HUES6 (cell line): ENCODE measurements around the gene HPD.
"Not testable (repeated sequence)": the region's sequence is repeated elsewhere in the genome, so short reads cannot be mapped to it uniquely, and the experiment has no call there.

ENCODE experiments used
- H3K27ac ChIP-seq: 2 replicates; pipeline ENCODE4 v1.7.0; 2013; ENCODE audit warnings: low read depth, mild to moderate bottlenecking, low read length, inconsistent platforms
- H3K27me3 ChIP-seq: 2 replicates; pipeline ENCODE4 v1.6.1; 2013; ENCODE audit warnings: low read length; ENCODE audit not compliant: control insufficient read depth, insufficient read depth
- H3K36me3 ChIP-seq: 2 replicates; pipeline ENCODE4 v1.6.1; 2013; ENCODE audit warnings: low read length; ENCODE audit not compliant: control insufficient read depth, insufficient read depth
- H3K4me1 ChIP-seq: 2 replicates; pipeline ENCODE4 v1.6.1; 2013; ENCODE audit warnings: low read length; ENCODE audit not compliant: control insufficient read depth, insufficient read depth
- H3K4me3 ChIP-seq: 2 replicates; pipeline ENCODE4 v1.5.1; 2013; ENCODE audit warnings: low read depth, low read length
- H3K9ac ChIP-seq: one replicate; pipeline ENCODE4 v1.6.1; 2013; ENCODE audit warnings: mild to moderate bottlenecking, low read length
- H3K9me3 ChIP-seq: 2 replicates; pipeline ENCODE4 v1.6.1; 2013; ENCODE audit warnings: low read depth, low read length; ENCODE audit not compliant: control insufficient read depth, insufficient read depth

The HPD gene

DNA sequence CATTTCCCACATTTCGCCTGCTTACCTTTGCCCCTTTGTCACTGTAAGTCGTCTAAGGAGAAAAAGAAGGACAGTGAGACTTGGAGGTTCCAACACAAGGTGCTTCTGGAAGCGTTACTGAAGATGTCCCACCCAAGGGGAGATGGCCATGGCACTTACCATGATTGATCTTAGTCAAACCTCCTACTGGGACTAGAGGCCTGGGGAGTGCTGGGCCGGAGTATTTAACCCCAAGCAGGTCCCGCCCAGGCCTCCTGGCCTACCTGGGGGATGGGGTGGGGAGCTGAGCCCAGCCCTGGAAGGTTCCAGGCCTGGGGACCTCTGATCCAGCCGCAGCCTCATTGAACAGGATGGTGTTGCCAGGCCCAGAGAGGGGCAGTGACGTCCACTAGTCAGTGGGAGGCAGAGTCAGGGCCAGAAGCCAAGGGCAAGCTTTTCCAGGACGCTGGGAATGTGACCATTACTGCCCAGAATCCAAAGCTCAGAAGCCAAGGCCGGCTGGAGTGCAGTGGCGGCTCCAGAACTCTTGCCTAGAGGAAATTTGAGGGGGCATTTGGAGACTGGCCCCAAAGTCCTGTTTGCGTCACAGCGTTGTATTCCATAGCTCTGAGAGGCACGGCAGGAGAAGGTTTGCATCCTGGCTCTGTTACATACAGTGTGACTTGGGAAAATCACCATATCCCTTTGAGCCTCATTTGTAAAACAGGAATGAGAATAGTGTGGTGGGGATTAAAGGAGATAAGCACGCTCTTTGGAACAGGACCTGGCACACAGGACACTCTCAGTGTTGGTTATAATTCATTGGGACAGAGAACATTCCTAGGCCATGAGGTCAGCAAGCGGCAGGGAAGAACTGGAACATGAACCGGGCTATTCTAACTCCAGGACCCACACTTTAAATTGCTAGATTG is at the start of gene HPD:
Gene HPD (minus strand): TSS at position 198 of the 911 bp plus-strand sequence. CDS start 36 bp downstream, at position 162.
- Histone ChIP-seq H3K9ac (peak within 1 kb of the TSS; percentile 69), H3K36me3 (no peaks in the 10 kb centered on the region), H3K27me3 (no peaks in the 10 kb centered on the region), H3K4me3 (peak within 1 kb of the TSS; percentile 5; the same call in 1 of the 2 replicates), H3K9me3 (no peaks in the 10 kb centered on the region), H3K27ac (peak within 1 kb of the TSS; percentile 80), H3K4me1 (peaks cover 38% of the 10 kb centered on the region)

GRCh38 chr12:121905746-121906145 is 47.1 kb upstream of the HPD start:
- Histone ChIP-seq H3K27ac (no peak overlapping the region), H3K4me3 (no peak overlapping the region), H3K27me3 (no peaks in the 10 kb centered on the region), H3K9ac (no peak overlapping the region), H3K36me3 (peaks cover 60% of the 10 kb centered on the region), H3K4me1 (no peaks in the 10 kb centered on the region), H3K9me3 (no peaks in the 10 kb centered on the region)

DNA sequence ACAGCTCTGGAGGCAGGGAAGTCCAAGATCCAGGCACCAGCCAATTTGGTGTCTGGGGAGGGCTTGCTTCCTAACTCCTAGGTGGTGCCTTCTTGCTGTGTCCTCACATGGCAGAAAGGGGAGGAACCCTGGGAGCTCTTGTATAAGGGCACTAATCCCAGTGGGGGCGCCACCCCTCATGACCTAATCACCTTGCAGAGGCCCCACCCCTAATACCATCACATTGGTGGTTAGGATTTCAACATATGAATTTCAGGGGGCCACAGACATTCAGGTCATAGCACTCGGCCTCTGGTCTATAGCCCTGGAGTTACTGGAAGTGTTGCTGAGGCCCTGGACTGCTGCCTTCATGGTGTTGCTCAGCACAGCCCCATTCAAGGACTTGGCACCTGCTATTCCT is 44.5 kb upstream of the HPD start:
- H3K4me3 ChIP-seq = no peak overlapping the region
- no peaks in the 10 kb centered on the region for H3K27me3 ChIP-seq
- H3K36me3 ChIP-seq = peaks cover 63% of the 10 kb centered on the region
- H3K9me3 ChIP-seq = no peaks in the 10 kb centered on the region
- H3K27ac ChIP-seq = no peak overlapping the region
- no peak overlapping the region for H3K9ac ChIP-seq
- H3K4me1 ChIP-seq = no peaks in the 10 kb centered on the region

DNA sequence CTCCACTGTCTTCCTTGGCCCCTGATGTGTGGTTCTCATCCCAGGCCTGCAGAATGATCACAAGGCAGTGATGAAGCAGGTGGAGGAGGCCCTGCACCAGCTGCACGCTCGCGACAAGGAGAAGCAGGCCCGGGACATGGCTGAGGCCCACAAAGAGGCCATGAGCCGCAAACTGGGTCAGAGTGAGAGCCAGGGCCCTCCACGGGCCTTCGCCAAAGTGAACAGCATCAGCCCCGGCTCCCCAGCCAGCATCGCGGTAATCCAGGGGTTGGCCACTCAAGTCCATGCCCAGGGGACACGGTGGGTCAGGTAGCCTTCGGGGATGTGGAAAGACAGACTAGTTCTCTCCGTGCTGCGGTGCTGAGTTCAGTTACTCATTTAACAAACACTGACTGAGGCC is 40.9 kb upstream of the HPD start:
- no peaks in the 10 kb centered on the region for H3K9me3 ChIP-seq
- peaks cover 65% of the 10 kb centered on the region for H3K36me3 ChIP-seq
- H3K9ac ChIP-seq = no peak overlapping the region
- H3K4me1 ChIP-seq = 0 out of 2 replicates have a peak, but pooled peaks cover under 1% of the 10 kb centered on the region
- H3K4me3 ChIP-seq = no peak overlapping the region
- no peak overlapping the region for H3K27ac ChIP-seq
- H3K27me3 ChIP-seq = no peaks in the 10 kb centered on the region

DNA sequence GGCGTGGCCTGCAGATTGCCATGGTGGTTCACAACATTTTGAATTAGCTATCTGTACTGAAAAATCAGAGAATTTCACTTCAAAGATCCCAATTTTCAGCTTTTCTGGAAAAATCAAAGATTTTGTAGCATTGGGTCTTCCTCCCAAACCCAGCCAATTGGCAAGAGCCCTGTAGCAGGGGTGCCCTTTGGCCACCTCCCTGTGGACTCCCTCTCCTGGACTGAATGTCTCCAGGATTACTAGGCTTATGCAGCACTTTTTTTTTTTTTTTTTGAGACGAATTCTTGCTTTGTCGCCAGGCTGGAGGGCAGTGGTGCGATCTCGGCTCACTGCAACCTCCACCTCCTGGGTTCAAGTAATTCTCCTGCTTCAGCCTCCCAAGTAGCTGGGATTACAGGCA is 39.6 kb upstream of the HPD start:
- Histone ChIP-seq H3K27me3 (no peaks in the 10 kb centered on the region), H3K4me1 (peaks cover 13% of the 10 kb centered on the region), H3K27ac (no peak overlapping the region), H3K9me3 (no peaks in the 10 kb centered on the region), H3K4me3 (no peak overlapping the region), H3K9ac (no peak overlapping the region), H3K36me3 (peaks cover 56% of the 10 kb centered on the region)

DNA sequence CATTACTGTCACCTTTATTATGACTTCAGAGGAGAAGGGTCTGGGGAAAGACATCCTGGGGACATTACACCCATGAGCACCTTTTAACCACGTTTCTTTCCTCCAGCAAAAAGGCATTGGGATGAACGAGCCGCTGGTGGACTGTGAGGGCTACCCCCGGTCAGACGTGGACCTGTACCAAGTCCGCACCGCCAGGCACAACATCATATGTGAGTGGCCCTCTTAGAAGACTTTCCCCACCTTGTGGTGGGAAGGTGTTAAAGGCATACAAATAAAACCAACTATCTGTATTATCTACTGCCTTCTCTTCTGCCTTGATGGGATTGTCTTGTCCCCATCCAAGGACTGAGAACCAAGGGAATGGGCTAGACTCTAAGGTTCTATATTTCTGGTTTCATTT is 36.0 kb upstream of the HPD start:
- H3K4me1 ChIP-seq = peaks cover 16% of the 10 kb centered on the region
- no peaks in the 10 kb centered on the region for H3K27me3 ChIP-seq
- H3K4me3 ChIP-seq = no peak overlapping the region
- peaks cover 26% of the 10 kb centered on the region for H3K36me3 ChIP-seq
- H3K9ac ChIP-seq = no peak overlapping the region
- no peaks in the 10 kb centered on the region for H3K9me3 ChIP-seq
- H3K27ac ChIP-seq = no peak overlapping the region

GRCh38 chr12:121893961-121894460 is 35.4 kb upstream of the HPD start:
- H3K9ac ChIP-seq = no peak overlapping the region
- H3K4me1 ChIP-seq = peaks cover 21% of the 10 kb centered on the region
- H3K27me3 ChIP-seq = no peaks in the 10 kb centered on the region
- H3K9me3 ChIP-seq = no peaks in the 10 kb centered on the region
- peaks cover 20% of the 10 kb centered on the region for H3K36me3 ChIP-seq
- no peak overlapping the region for H3K4me3 ChIP-seq
- H3K27ac ChIP-seq = no peak overlapping the region

GRCh38 chr12:121892673-121893561 is 34.3 kb upstream of the HPD start:
- H3K9ac ChIP-seq = no peak overlapping the region
- H3K27me3 ChIP-seq = no peaks in the 10 kb centered on the region
- H3K4me3 ChIP-seq = no peak overlapping the region
- peaks cover 16% of the 10 kb centered on the region for H3K36me3 ChIP-seq
- H3K4me1 ChIP-seq = peaks cover 21% of the 10 kb centered on the region
- no peaks in the 10 kb centered on the region for H3K9me3 ChIP-seq
- H3K27ac ChIP-seq = no peak overlapping the region

DNA sequence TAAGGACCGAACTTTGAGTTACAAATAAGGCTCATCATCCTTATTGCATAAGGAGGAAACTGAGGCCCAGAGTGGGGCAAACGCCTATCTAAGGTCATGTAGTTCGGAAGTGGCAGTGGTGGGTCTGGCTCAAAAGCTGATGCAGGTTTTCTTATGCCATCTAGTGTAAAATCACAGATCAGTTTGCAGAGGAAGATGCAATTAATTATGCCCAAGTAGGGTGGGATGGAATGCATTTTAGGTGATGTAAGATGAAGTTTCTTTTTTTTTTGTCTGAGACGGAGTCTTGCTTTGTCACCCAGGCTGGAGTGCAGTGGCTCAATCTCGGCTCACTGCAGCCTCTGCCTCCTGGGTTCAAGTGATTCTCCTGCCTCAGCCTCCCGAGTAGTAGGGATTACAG is 31.0 kb upstream of the HPD start:
- H3K9ac ChIP-seq = peak overlapping the region; percentile 96
- H3K27ac ChIP-seq = peak overlapping the region; percentile 90; the same call in 1 of the 2 replicates
- H3K4me3 ChIP-seq = peak overlapping the region; percentile 87
- peaks cover 21% of the 10 kb centered on the region for H3K4me1 ChIP-seq
- H3K36me3 ChIP-seq, H3K27me3 ChIP-seq, H3K9me3 ChIP-seq: not testable (repeated sequence)

GRCh38 chr12:121889274-121889624 is 30.6 kb upstream of the HPD start:
- no peaks in the 10 kb centered on the region for H3K9me3 ChIP-seq
- H3K4me1 ChIP-seq = peaks cover 17% of the 10 kb centered on the region
- H3K4me3 ChIP-seq = peak overlapping the region; percentile 87
- H3K27me3 ChIP-seq = no peaks in the 10 kb centered on the region
- peak overlapping the region; percentile 90; the same call in 1 of the 2 replicates for H3K27ac ChIP-seq
- H3K36me3 ChIP-seq = no peaks in the 10 kb centered on the region; the same call in 1 of the 2 replicates
- H3K9ac ChIP-seq = peak overlapping the region; percentile 96
